HG02588 (cell line): ENCODE results near the gene IFFO2.

Source experiments
- ATAC-seq: cut with Tn5 transposase; IDR thresholded peaks from one replicate; pipeline ENCODE4 v1.9.1; 2021; ENCODE audit warnings: mild to moderate bottlenecking, moderate library complexity; ENCODE audit not compliant: unreplicated experiment

IFFO2 gene

GRCh38 chr1:18951818-18952391 lies 4.6 kb downstream of the IFFO2 start:
- ATAC-seq, result peak; percentile 35

GRCh38 chr1:18951416-18951815 lies 5.1 kb downstream of the IFFO2 start:
- no peak for ATAC-seq

- ATAC-seq, result no peak
Measured at GRCh38 chr1:18950401-18951026, 6.0 kb downstream of the IFFO2 start.

- ATAC-seq, result no peak
Measured at GRCh38 chr1:18949686-18950400, 6.6 kb downstream of the IFFO2 start.

- ATAC-seq, result no peak
Measured at GRCh38 chr1:18948913-18949685, 7.4 kb downstream of the IFFO2 start.

GRCh38 chr1:18948048-18948912 lies 8.2 kb downstream of the IFFO2 start:
- no peak for ATAC-seq

GRCh38 chr1:18947570-18947969 lies 8.9 kb downstream of the IFFO2 start:
- ATAC-seq, result no peak

- no peak for ATAC-seq
Measured at GRCh38 chr1:18946550-18947381, 9.7 kb downstream of the IFFO2 start.

- ATAC-seq, result no peak
Measured at GRCh38 chr1:18945401-18945849, 11.1 kb downstream of the IFFO2 start.

- ATAC-seq, result no peak
Measured at GRCh38 chr1:18944810-18945209, 11.7 kb downstream of the IFFO2 start.

- ATAC-seq, result no peak
Measured at GRCh38 chr1:18943914-18944572, 12.4 kb downstream of the IFFO2 start.

GRCh38 chr1:18943162-18943561 lies 13.3 kb downstream of the IFFO2 start:
- no peak for ATAC-seq

GRCh38 chr1:18942340-18942739 lies 14.1 kb downstream of the IFFO2 start:
- ATAC-seq, result no peak

GRCh38 chr1:18941221-18942141 lies 15.0 kb downstream of the IFFO2 start:
- ATAC-seq, result no peak

GRCh38 chr1:18940303-18941020 lies 16.0 kb downstream of the IFFO2 start:
- ATAC-seq, result no peak

GRCh38 chr1:18939398-18940302 lies 16.8 kb downstream of the IFFO2 start:
- no peak for ATAC-seq
